T-helper 1 cell treated with Interleukin-12 subunit alpha and Interleukin-12 subunit beta and Interleukin-4 antibody, amounts not matched to agents 30 ng/mL and 1 ng/mL, for 36 hours (primary cell): ENCODE data around the gene DCAF6. TPM values are rescaled to one million over a fixed set of nuclear protein-coding genes. Genes with fewer than 3 reads are reported as not detected.

ENCODE experiments used
- intact Hi-C: fragments of 100-400 bp; cut with micrococcal nuclease; formaldehyde crosslinking; loops from one replicate; pipeline ENCODE4 v1.15.1; 2024
- total RNA-seq: library from RNA; stranded (reverse); gene quantifications from 2 replicates; pipeline ENCODE4 v1.2.3, GENCODE V29; 2022

Gene DCAF6
- total RNA-seq, 1 donor from 2014 or later = 22.9 TPM

- intact Hi-C loops = no loop called here
Observed at GRCh38 chr1:168099337-168099801, 162.9 kb downstream of the DCAF6 start.

GRCh38 chr1:168100315-168101002 is 164.0 kb downstream of the DCAF6 start:
- intact Hi-C loops = no loop called here

GRCh38 chr1:168101336-168101735 is 164.9 kb downstream of the DCAF6 start:
- intact Hi-C loops = no loop called here

- intact Hi-C loops = no loop called here
Observed at GRCh38 chr1:168102487-168102886, 166.0 kb downstream of the DCAF6 start.

DNA sequence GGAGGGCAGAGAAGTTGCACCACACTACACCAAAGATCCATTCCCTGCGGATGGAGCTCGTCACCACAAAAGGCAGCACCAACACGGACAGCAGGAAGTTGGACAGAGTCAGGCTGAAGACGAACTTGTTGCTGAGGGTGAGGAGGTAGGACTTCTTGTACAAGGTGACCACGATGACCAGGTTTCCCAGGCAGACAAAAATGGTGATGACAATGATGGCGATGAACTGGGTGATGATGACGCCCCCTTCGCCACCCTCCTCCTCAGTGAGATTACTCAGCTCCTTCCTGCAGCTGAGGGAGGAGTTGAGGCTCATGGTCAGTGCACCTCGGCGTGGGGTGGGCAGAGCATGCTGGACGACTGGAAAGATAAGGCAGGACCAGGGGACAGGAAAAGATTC is 168.1 kb downstream of the DCAF6 start:
- intact Hi-C loops = no loop called here

DNA sequence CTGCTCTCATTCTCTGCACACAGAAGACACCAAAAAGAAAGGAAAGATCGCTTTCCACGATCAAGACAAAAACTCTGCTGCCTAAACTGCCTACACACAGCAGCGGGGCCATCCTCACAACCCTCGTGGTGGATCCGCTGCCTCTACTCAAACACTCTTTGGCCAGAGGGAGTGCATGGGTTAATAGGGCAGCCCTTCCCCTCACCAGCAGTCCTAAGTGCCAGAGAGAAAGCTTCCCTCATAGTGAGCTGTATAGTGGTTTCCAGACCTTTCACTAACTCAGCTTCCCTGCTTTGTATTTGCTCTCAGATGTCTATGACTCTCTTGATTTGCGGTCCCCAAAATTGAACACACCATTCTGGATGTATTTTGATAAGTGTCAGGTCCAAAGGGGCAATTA is 169.4 kb downstream of the DCAF6 start:
- intact Hi-C loops = no loop called here

DNA sequence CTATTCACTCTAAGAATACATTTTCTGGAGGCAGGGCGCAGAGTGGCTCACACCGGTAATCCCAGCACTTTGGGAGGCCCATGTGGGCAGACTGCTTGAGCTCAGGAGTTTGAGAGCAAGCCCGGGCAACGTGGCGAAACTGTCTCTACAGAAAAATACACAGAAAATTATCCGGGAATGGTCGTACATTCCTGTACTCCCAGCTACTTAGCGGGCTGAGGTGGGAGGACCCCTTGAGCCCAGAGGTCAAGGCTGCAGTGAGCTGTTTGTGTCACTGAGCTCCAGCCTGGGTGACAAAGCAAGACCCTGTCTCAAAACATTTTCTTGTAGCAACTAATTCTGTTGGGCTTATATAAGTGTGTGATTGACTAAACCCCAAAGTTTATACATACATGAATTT is 169.8 kb downstream of the DCAF6 start:
- intact Hi-C loops = no loop called here

- intact Hi-C loops = no loop called here
Observed at GRCh38 chr1:168110896-168111545, 174.5 kb downstream of the DCAF6 start.

GRCh38 chr1:168112673-168113305 is 176.3 kb downstream of the DCAF6 start:
- intact Hi-C loops = no loop called here

- intact Hi-C loops = no loop called here
Observed at GRCh38 chr1:168114845-168115244, 178.4 kb downstream of the DCAF6 start.

- intact Hi-C loops = no loop called here
Observed at GRCh38 chr1:168116327-168116799, 179.9 kb downstream of the DCAF6 start.

GRCh38 chr1:168119750-168120149 is 183.3 kb downstream of the DCAF6 start:
- intact Hi-C loops = no loop called here

GRCh38 chr1:168121401-168122011 is 185.0 kb downstream of the DCAF6 start:
- intact Hi-C loops = no loop called here

DNA sequence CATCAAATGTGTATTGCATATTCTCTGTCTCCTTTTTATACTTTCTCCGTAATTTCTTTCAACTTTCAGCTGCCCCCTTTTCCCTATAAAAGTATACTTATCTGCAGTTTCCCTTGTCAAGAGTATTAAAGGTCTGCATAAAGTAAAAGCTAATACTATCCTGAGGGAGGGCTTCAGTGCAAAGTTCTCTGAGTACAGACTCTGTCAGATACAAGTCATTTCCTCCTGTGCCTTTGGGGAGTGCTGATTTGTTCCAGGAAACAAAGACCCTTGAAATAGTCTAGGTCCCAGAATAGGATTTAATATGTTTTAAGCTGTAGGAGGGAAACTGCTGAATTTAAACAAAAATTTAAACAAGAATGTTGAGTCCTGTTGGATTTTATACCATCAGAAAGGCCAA is 188.6 kb downstream of the DCAF6 start:
- intact Hi-C loops = no loop called here

Other genes starting within 250 kb of the DCAF6 start
- gene MPZL1, start 214.7 kb upstream of the DCAF6 start, total RNA-seq = 36.0 and 38.4 TPM in 2 replicates
- 0.07 and 0.46 TPM in 2 replicates for gene ADCY10, start 22.5 kb upstream of the DCAF6 start, total RNA-seq
- 45.3 and 51.7 TPM in 2 replicates for gene MPC2, start 389 bp downstream of the DCAF6 start, total RNA-seq
- 0.27 and 0.56 TPM in 2 replicates for gene GPR161, start 200.2 kb downstream of the DCAF6 start, total RNA-seq
- 46.1 and 47.5 TPM in 2 replicates for gene TIPRL, start 242.3 kb downstream of the DCAF6 start, total RNA-seq